ENCODE results near the gene LMBRD2. TPM values are rescaled to one million over a fixed set of nuclear protein-coding genes. Genes with fewer than 3 reads are reported as not detected.

Gene LMBRD2
- total RNA-seq, 4 donors from 2014 or later: 6.9 to 23.2 (median 8.8) TPM

GRCh38 chr5:36111238-36111637, 40.4 kb downstream of the LMBRD2 start:
- H3K9me3 ChIP-seq: no peaks in the 10 kb centered on the region
- H3K36me3 ChIP-seq: peaks cover 0 to 97% (median 5%) of the 10 kb centered on the region in 3 donors
- DNase-seq: no peak
- H3K27me3 ChIP-seq: no peaks in the 10 kb centered on the region
- H3K27ac ChIP-seq: no peak overlapping the region
- TF ChIP-seq, protein P1, sequence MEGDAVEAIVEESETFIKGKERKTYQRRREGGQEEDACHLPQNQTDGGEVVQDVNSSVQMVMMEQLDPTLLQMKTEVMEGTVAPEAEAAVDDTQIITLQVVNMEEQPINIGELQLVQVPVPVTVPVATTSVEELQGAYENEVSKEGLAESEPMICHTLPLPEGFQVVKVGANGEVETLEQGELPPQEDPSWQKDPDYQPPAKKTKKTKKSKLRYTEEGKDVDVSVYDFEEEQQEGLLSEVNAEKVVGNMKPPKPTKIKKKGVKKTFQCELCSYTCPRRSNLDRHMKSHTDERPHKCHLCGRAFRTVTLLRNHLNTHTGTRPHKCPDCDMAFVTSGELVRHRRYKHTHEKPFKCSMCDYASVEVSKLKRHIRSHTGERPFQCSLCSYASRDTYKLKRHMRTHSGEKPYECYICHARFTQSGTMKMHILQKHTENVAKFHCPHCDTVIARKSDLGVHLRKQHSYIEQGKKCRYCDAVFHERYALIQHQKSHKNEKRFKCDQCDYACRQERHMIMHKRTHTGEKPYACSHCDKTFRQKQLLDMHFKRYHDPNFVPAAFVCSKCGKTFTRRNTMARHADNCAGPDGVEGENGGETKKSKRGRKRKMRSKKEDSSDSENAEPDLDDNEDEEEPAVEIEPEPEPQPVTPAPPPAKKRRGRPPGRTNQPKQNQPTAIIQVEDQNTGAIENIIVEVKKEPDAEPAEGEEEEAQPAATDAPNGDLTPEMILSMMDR (IDR thresholded peaks at IDR 0.05): no peak
- no peak for TF ChIP-seq POLR2A (IDR thresholded peaks at IDR 0.05)
- intact Hi-C loops (cut with DNase I): no loop called here
- no peaks in the 10 kb centered on the region for H3K4me1 ChIP-seq
- H3K4me3 ChIP-seq: no peak overlapping the region
- WGBS, 2 donors: 82 to 92% methylated on average over 1 of the region's 1 CpG

DNA sequence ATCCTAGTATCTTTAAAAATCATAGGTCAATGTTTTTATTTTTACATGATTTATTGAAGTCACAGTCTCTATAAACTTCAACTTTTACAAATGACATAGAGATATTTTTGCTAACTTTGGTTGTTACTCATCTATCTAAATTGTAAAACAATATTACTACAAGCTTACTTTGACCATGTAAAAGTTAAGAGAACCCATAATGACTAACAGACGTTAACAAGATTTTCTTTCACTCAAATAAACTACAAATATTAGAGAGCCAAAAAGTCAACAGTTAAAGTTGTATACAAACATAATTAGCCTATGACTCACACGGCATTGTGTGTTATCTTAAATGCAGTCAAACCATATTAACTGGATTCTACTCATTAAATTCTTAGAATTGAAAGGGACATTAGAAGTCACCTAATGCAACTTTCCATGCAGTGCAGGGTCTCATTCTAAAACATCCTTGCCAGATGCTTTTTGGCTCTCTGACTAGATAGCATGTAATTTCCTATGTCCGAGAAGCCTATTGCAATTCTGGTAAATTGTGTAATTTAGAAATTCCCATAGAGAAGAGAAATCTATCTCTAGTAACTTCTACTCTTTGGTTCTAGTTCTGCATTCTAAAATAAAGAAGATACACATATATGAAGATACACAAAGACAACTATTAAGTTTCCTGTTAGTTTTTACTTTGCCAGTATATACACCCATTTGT, 42.8 kb downstream of the LMBRD2 start:
- peaks cover 0 to 97% (median 5%) of the 10 kb centered on the region in 3 donors for H3K36me3 ChIP-seq
- no peak overlapping the region for H3K4me3 ChIP-seq
- no peaks in the 10 kb centered on the region for H3K27me3 ChIP-seq
- H3K27ac ChIP-seq: no peak overlapping the region
- H3K9me3 ChIP-seq: no peaks in the 10 kb centered on the region
- intact Hi-C loops (cut with DNase I): no loop called here
- 69 to 75% methylated on average over 3 of the region's 3 CpGs for WGBS, 2 donors
- H3K4me1 ChIP-seq: no peaks in the 10 kb centered on the region
- TF ChIP-seq, protein P1 (IDR thresholded peaks at IDR 0.05): no peak
- no peak for TF ChIP-seq POLR2A (IDR thresholded peaks at IDR 0.05)
- no peak for DNase-seq

DNA sequence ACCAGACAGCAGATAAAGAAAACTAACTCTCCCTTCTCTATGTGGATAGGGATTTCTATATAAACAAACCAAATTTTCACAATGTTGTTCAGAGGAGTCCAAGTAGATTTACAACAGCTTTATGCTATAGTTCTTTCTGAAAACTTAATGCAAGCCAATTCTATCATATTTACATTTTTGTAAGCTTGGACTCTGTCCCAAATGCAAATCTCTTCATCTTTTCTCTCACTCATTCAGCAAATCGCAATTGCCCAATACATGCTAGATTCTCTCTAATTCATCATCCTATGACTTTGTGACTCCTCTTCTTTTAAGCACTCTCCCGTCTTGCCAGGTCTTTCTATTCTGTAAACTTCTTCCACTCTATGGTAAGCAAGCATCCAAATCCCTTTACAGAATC, 45.9 kb downstream of the LMBRD2 start:
- WGBS, 2 donors: 57 to 88% methylated on average over 2 of the region's 2 CpGs
- H3K4me3 ChIP-seq: no peak overlapping the region
- no peaks in the 10 kb centered on the region for H3K27me3 ChIP-seq
- H3K9me3 ChIP-seq: no peaks in the 10 kb centered on the region
- intact Hi-C loops (cut with DNase I): no loop called here
- no peak for DNase-seq
- no peaks in the 10 kb centered on the region for H3K4me1 ChIP-seq
- no peak for TF ChIP-seq POLR2A (IDR thresholded peaks at IDR 0.05)
- TF ChIP-seq, protein P1 (IDR thresholded peaks at IDR 0.05): no peak
- no peak overlapping the region for H3K27ac ChIP-seq
- H3K36me3 ChIP-seq: peaks cover 0 to 91% (median 5%) of the 10 kb centered on the region in 3 donors

- H3K36me3 ChIP-seq: peaks cover 0 to 31% (median 0%) of the 10 kb centered on the region in 3 donors
- no peaks in the 10 kb centered on the region for H3K27me3 ChIP-seq
- H3K4me1 ChIP-seq: no peaks in the 10 kb centered on the region
- intact Hi-C loops (cut with DNase I): no loop called here
- H3K9me3 ChIP-seq: no peaks in the 10 kb centered on the region
- H3K4me3 ChIP-seq: no peak overlapping the region
- TF ChIP-seq, protein P1 (IDR thresholded peaks at IDR 0.05): no peak
- TF ChIP-seq POLR2A (IDR thresholded peaks at IDR 0.05): no peak
- WGBS, 2 donors: 80 to 90% methylated on average over 3 of the region's 3 CpGs
- no peak for DNase-seq
- no peak overlapping the region for H3K27ac ChIP-seq
These were observed 51.9 kb downstream of the LMBRD2 start for GRCh38 chr5:36099748-36100147.

DNA sequence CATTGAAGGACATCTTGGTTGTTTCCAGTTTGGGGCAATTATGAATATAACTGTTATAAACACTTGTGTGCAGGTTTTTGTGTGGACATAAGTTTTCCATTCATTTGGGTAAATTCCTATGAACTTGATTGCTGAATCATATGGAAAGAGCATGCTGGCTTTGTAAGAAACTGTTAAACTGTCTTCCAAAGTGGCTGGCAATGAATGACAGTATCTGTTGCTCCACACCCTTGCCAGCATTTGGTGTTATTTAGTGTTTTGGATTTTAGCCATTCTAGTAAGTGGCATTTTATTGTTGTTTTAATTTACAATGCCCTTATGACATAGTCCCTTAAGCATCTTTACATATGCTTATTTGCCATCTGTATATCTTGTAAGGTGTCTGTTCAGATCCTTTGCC, 55.2 kb downstream of the LMBRD2 start:
- TF ChIP-seq, protein P1 (IDR thresholded peaks at IDR 0.05): no peak
- TF ChIP-seq POLR2A (IDR thresholded peaks at IDR 0.05): no peak
- no peaks in the 10 kb centered on the region for H3K9me3 ChIP-seq
- H3K27me3 ChIP-seq: no peaks in the 10 kb centered on the region
- peaks cover 0 to under 1% (median 0%) of the 10 kb centered on the region in 3 donors for H3K36me3 ChIP-seq
- H3K4me3 ChIP-seq: no peak overlapping the region
- no peak overlapping the region for H3K27ac ChIP-seq
- DNase-seq: no peak
- H3K4me1 ChIP-seq: no peaks in the 10 kb centered on the region
- intact Hi-C loops (cut with DNase I): no loop called here

All from esophagus squamous epithelium (tissue), 5 donors.